Measurements from ENCODE around the gene CMIP.

Gene CMIP

GRCh38 chr16:81431554-81432353 lies 12.9 kb upstream of the CMIP start:
- no peak overlapping the region for H3K27ac ChIP-seq (ENCODE audit: low read depth, low read length)
- H3K79me2 ChIP-seq (ENCODE audit: insufficient read depth, low read length): no peaks in the 10 kb centered on the region
- H2AFZ ChIP-seq (ENCODE audit: low read depth, low read length, severe bottlenecking): no peak overlapping the region
- no peak overlapping the region for H3K9ac ChIP-seq (ENCODE audit: low read length)
- H4K20me1 ChIP-seq (ENCODE audit: low read depth, low read length): no peaks in the 10 kb centered on the region
- no peaks in the 10 kb centered on the region for H3F3A ChIP-seq (ENCODE audit: insufficient read depth)
- H3K9me3 ChIP-seq (ENCODE audit: insufficient read depth, low read length): no peaks in the 10 kb centered on the region
- no peak overlapping the region for H3K4me2 ChIP-seq (ENCODE audit: low read depth, low read length, poor library complexity, severe bottlenecking)
- H3K27me3 ChIP-seq (ENCODE audit: low read length): no peaks in the 10 kb centered on the region
- H3K9me2 ChIP-seq (replicated peaks; ENCODE audit: insufficient read depth, low read length): no peaks in the 10 kb centered on the region
- H3K4me3 ChIP-seq (ENCODE audit: insufficient read depth, low read length, poor library complexity, severe bottlenecking): no peak overlapping the region
- no peaks in the 10 kb centered on the region for H3K36me3 ChIP-seq (ENCODE audit: low read length)
- TF ChIP-seq EZH2phosphoT487 (conservative IDR thresholded peaks at IDR 0.05; ENCODE audit: low read length) (no peak), CTCF (IDR thresholded peaks at IDR 0.05; ENCODE audit: insufficient read depth, low read length, poor library complexity, severe bottlenecking) (no peak)

GRCh38 chr16:81432937-81433557 lies 11.6 kb upstream of the CMIP start:
- Histone ChIP-seq H2AFZ (ENCODE audit: low read depth, low read length, severe bottlenecking) (peak overlapping the region; percentile 4), H3K27me3 (ENCODE audit: low read length) (no peaks in the 10 kb centered on the region), H3K4me3 (ENCODE audit: insufficient read depth, low read length, poor library complexity, severe bottlenecking) (no peak overlapping the region), H3K36me3 (ENCODE audit: low read length) (no peaks in the 10 kb centered on the region), H3K9me3 (ENCODE audit: insufficient read depth, low read length) (no peaks in the 10 kb centered on the region), H3F3A (ENCODE audit: insufficient read depth) (no peaks in the 10 kb centered on the region), H4K20me1 (ENCODE audit: low read depth, low read length) (no peaks in the 10 kb centered on the region), H3K4me2 (ENCODE audit: low read depth, low read length, poor library complexity, severe bottlenecking) (peak overlapping the region; percentile 54), H3K9me2 (replicated peaks; ENCODE audit: insufficient read depth, low read length) (no peaks in the 10 kb centered on the region), H3K79me2 (ENCODE audit: insufficient read depth, low read length) (no peaks in the 10 kb centered on the region), H3K9ac (ENCODE audit: low read length) (peak overlapping the region; percentile 52; the same call in 1 of the 2 replicates), H3K27ac (ENCODE audit: low read depth, low read length) (peak overlapping the region; percentile 80)
- no peak for TF ChIP-seq EZH2phosphoT487 (conservative IDR thresholded peaks at IDR 0.05; ENCODE audit: low read length)
- TF ChIP-seq CTCF (IDR thresholded peaks at IDR 0.05; ENCODE audit: insufficient read depth, low read length, poor library complexity, severe bottlenecking): no peak

- H3K27me3 ChIP-seq (ENCODE audit: low read length): no peaks in the 10 kb centered on the region
- no peaks in the 10 kb centered on the region for H3K36me3 ChIP-seq (ENCODE audit: low read length)
- no peak overlapping the region for H3K27ac ChIP-seq (ENCODE audit: low read depth, low read length)
- H2AFZ ChIP-seq (ENCODE audit: low read depth, low read length, severe bottlenecking): no peak overlapping the region
- H3K4me2 ChIP-seq (ENCODE audit: low read depth, low read length, poor library complexity, severe bottlenecking): no peak overlapping the region
- H3K9me2 ChIP-seq (replicated peaks; ENCODE audit: insufficient read depth, low read length): no peaks in the 10 kb centered on the region
- H3K9me3 ChIP-seq (ENCODE audit: insufficient read depth, low read length): no peaks in the 10 kb centered on the region
- H4K20me1 ChIP-seq (ENCODE audit: low read depth, low read length): no peaks in the 10 kb centered on the region
- H3F3A ChIP-seq (ENCODE audit: insufficient read depth): no peaks in the 10 kb centered on the region
- H3K79me2 ChIP-seq (ENCODE audit: insufficient read depth, low read length): no peaks in the 10 kb centered on the region
- H3K4me3 ChIP-seq (ENCODE audit: insufficient read depth, low read length, poor library complexity, severe bottlenecking): no peak overlapping the region
- H3K9ac ChIP-seq (ENCODE audit: low read length): no peak overlapping the region
- TF ChIP-seq EZH2phosphoT487 (conservative IDR thresholded peaks at IDR 0.05; ENCODE audit: low read length) (no peak), CTCF (IDR thresholded peaks at IDR 0.05; ENCODE audit: insufficient read depth, low read length, poor library complexity, severe bottlenecking) (no peak)
Measured at GRCh38 chr16:81435103-81435502, 9.5 kb upstream of the CMIP start.
